ENCODE results near the gene ZFP62.
A peak's percentile ranks its signal among the peaks of the same experiment; 100 is the strongest.

The ZFP62 gene

GRCh38 chr5:180868960-180869359, 7.9 kb upstream of the ZFP62 start:
- peak; percentile 51 for DNase-seq (ENCODE audit: low spot score)

- DNase-seq (ENCODE audit: low spot score) = no peak
These were observed 5.9 kb upstream of the ZFP62 start for GRCh38 chr5:180866985-180867384.

GRCh38 chr5:180865981-180866695, 5.1 kb upstream of the ZFP62 start:
- no peak for DNase-seq (ENCODE audit: low spot score)

GRCh38 chr5:180862645-180863044, 1.6 kb upstream of the ZFP62 start:
- DNase-seq (ENCODE audit: low spot score) = no peak

- no peak for DNase-seq (ENCODE audit: low spot score)
These were observed 696 bp downstream of the ZFP62 start for GRCh38 chr5:180860273-180860886.

GRCh38 chr5:180858586-180858985, 2.5 kb downstream of the ZFP62 start:
- no peak for DNase-seq (ENCODE audit: low spot score)

- DNase-seq (ENCODE audit: low spot score) = no peak
These were observed 7.3 kb downstream of the ZFP62 start for GRCh38 chr5:180853848-180854176.

GRCh38 chr5:180853121-180853847, 7.8 kb downstream of the ZFP62 start:
- DNase-seq (ENCODE audit: low spot score) = no peak

GRCh38 chr5:180852495-180852894, 8.6 kb downstream of the ZFP62 start:
- no peak for DNase-seq (ENCODE audit: low spot score)

- DNase-seq (ENCODE audit: low spot score) = no peak
These were observed 10.5 kb downstream of the ZFP62 start for GRCh38 chr5:180850434-180851078.

- DNase-seq (ENCODE audit: low spot score) = no peak
These were observed 11.2 kb downstream of the ZFP62 start for GRCh38 chr5:180849827-180850226.

- DNase-seq (ENCODE audit: low spot score) = no peak
These were observed 12.2 kb downstream of the ZFP62 start for GRCh38 chr5:180848878-180849277.

- DNase-seq (ENCODE audit: low spot score) = no peak
These were observed 12.8 kb downstream of the ZFP62 start for GRCh38 chr5:180848265-180848664.

- DNase-seq (ENCODE audit: low spot score) = no peak
These were observed 14.1 kb downstream of the ZFP62 start for GRCh38 chr5:180847026-180847425.

GRCh38 chr5:180844858-180845257, 16.2 kb downstream of the ZFP62 start:
- DNase-seq (ENCODE audit: low spot score) = no peak

- DNase-seq (ENCODE audit: low spot score) = no peak
These were observed 16.6 kb downstream of the ZFP62 start for GRCh38 chr5:180844432-180844831.

GRCh38 chr5:180839935-180840334, 21.1 kb downstream of the ZFP62 start:
- DNase-seq (ENCODE audit: low spot score) = no peak

- DNase-seq (ENCODE audit: low spot score) = no peak
These were observed 21.8 kb downstream of the ZFP62 start for GRCh38 chr5:180839227-180839626.

GRCh38 chr5:180837478-180837877, 23.6 kb downstream of the ZFP62 start:
- DNase-seq (ENCODE audit: low spot score) = no peak

GRCh38 chr5:180832638-180833068, 28.4 kb downstream of the ZFP62 start:
- no peak for DNase-seq (ENCODE audit: low spot score)

- DNase-seq (ENCODE audit: low spot score) = peak; percentile 81
These were observed 29.7 kb downstream of the ZFP62 start for GRCh38 chr5:180831139-180832093.
